GM12878 (cell line): ENCODE data around the gene HPD. TPM values are rescaled to one million over a fixed set of nuclear protein-coding genes. Genes with fewer than 3 reads are reported as not detected.
A peak's percentile ranks its signal among the peaks of the same experiment; 100 is the strongest.

Source experiments
- ATAC-seq: fragments of 200-7000 bp; cut with Tn5 transposase; 3 replicates; pipeline ENCODE4 v1.9.1; 2020; ENCODE audit warnings: mild to moderate bottlenecking, moderate library complexity
- BruUV-seq: library from RNA; stranded (reverse); fragments of 400-500 nt; replicated peaks from 2 replicates; lab custom pipeline; 2021; lab: Mats Ljungman, UMichigan
- CTCF ChIA-PET: fragments of 300-600 bp; sonication (Branson Sonifier 250); formaldehyde crosslinking; extraction: SDS; loops from one replicate; lab custom pipeline; 2021; ENCODE audit warnings: inconsistent platforms; lab: Yijun Ruan, JAX
- POLR2A ChIA-PET: fragments of 350-600 bp; formaldehyde crosslinking; extraction: SDS; loops from one replicate; lab custom pipeline; 2021; ENCODE audit warnings: inconsistent platforms; lab: Charles Lee
- RAD21 ChIA-PET: fragments of 300-600 bp; sonication (Branson Sonifier 250); formaldehyde crosslinking; loops from one replicate; lab custom pipeline; 2023; ENCODE audit warnings: antibody characterized with exemption; ENCODE audit not compliant: unreplicated experiment; lab: Charles Lee
- SMC1A ChIA-PET: fragments of 300-600 bp; sonication (Branson Sonifier 250); formaldehyde crosslinking; loops from one replicate; lab custom pipeline; 2023; ENCODE audit not compliant: unreplicated experiment, uncharacterized antibody; lab: Charles Lee
- DNase-seq: peaks from one replicate; pipeline ENCODE4 v3.0.0-alpha.2; 2011; ENCODE audit warnings: low read depth, low spot score
- FAIRE-seq: peaks from 3 replicates; lab custom pipeline; 2011; peaks lifted over from hg19 to GRCh38; lab: Jason Lieb, UNC
- H2AFZ ChIP-seq: 2 replicates; pipeline ENCODE4 v1.6.0; 2011; ENCODE audit warnings: low read depth, low read length, control low read depth; ENCODE audit not compliant: control insufficient read depth
- H3K27ac ChIP-seq: 2 replicates; pipeline ENCODE4 v1.5.1; 2011; ENCODE audit warnings: control low read depth; ENCODE audit not compliant: control insufficient read depth, insufficient read depth
- H3K27me3 ChIP-seq, 2 experiments: replicated peaks in 1 of 2; 2 replicates each; pipeline versions ENCODE4 v1.6.0 to v1.6.1; 2011; ENCODE audit warnings: low read length in 1 of 2; ENCODE audit not compliant: control insufficient read depth in 2 of 2, insufficient read depth in 2 of 2
- H3K36me3 ChIP-seq, 2 experiments: 2 replicates each; pipeline ENCODE4 v1.5.1; 2011; ENCODE audit warnings: low read length in 1 of 2; ENCODE audit not compliant: control insufficient read depth in 2 of 2, insufficient read depth in 2 of 2
- H3K4me1 ChIP-seq: 2 replicates; pipeline ENCODE4 v1.6.1; 2011; ENCODE audit warnings: mild to moderate bottlenecking, low read length, moderate library complexity, mixed read lengths; ENCODE audit not compliant: control insufficient read depth, insufficient read depth
- H3K4me2 ChIP-seq: 2 replicates; pipeline ENCODE4 v1.6.0; 2011; ENCODE audit warnings: control low read depth; ENCODE audit not compliant: control insufficient read depth, insufficient read depth
- H3K4me3 ChIP-seq: fragments of 200-600 bp; sonication (generic); 2 replicates; pipeline ENCODE4 v1.5.1; 2016
- H3K79me2 ChIP-seq: 2 replicates; pipeline ENCODE4 v1.6.0; 2011; ENCODE audit warnings: low read length; ENCODE audit not compliant: control insufficient read depth, insufficient read depth
- H3K9ac ChIP-seq: 2 replicates; pipeline ENCODE4 v1.8.0; 2011; ENCODE audit warnings: low read length, control low read depth, mixed read lengths; ENCODE audit not compliant: control insufficient read depth, insufficient read depth
- H3K9me3 ChIP-seq: replicated peaks from 3 replicates; pipeline ENCODE4 v1.5.1; 2011; ENCODE audit warnings: mild to moderate bottlenecking, low read length; ENCODE audit not compliant: control insufficient read depth, insufficient read depth
- H4K20me1 ChIP-seq: 2 replicates; pipeline ENCODE4 v1.6.0; 2011; ENCODE audit not compliant: control insufficient read depth, insufficient read depth
- CBFB ChIP-seq: IDR thresholded peaks from 2 replicates; pipeline ENCODE4 v1.6.1; 2016; ENCODE audit warnings: antibody characterized with exemption, low read depth
- ELK1 ChIP-seq: IDR thresholded peaks from 2 replicates; pipeline ENCODE4 v1.6.1; 2012; ENCODE audit warnings: low read depth, low read length, improper control_type of control experiment
- KLF5 ChIP-seq: fragments of 450-650 bp; IDR thresholded peaks from 2 replicates; pipeline ENCODE4 v1.6.1; 2014; ENCODE audit warnings: mild to moderate bottlenecking; ENCODE audit not compliant: partially characterized antibody
- PAX5 ChIP-seq: IDR thresholded peaks from 2 replicates; pipeline ENCODE4 v1.6.1; 2011; ENCODE audit warnings: low read depth, low read length, borderline replicate concordance
- POLR2AphosphoS5 ChIP-seq: IDR thresholded peaks from 2 replicates; pipeline ENCODE4 v1.6.1; 2011; ENCODE audit warnings: mild to moderate bottlenecking, low read length, inconsistent platforms
- POU2F2 ChIP-seq: IDR thresholded peaks from 3 replicates; pipeline ENCODE4 v1.6.1; 2011; ENCODE audit warnings: low read depth, mild to moderate bottlenecking, low read length, borderline replicate concordance
- SMAD5 ChIP-seq: IDR thresholded peaks from 2 replicates; pipeline ENCODE4 v1.6.1; 2016; ENCODE audit warnings: antibody characterized with exemption, low read depth
- SMARCA5 ChIP-seq: fragments of 450-650 bp; IDR thresholded peaks from 2 replicates; pipeline ENCODE4 v1.6.1; 2017; ENCODE audit warnings: mild to moderate bottlenecking
- TCF12 ChIP-seq: IDR thresholded peaks from 2 replicates; pipeline ENCODE4 v1.6.1; 2011; ENCODE audit warnings: low read depth, mild to moderate bottlenecking, low read length
- ZNF592 ChIP-seq: fragments of 450-650 bp; IDR thresholded peaks from 2 replicates; pipeline ENCODE4 v1.6.1; 2017; ENCODE audit warnings: mild to moderate bottlenecking, moderate library complexity
- ZNF687 ChIP-seq: fragments of 450-650 bp; IDR thresholded peaks from 2 replicates; pipeline ENCODE4 v1.6.1; 2017; ENCODE audit warnings: mild to moderate bottlenecking, moderate library complexity
- WGBS: methylation state at CpG from one replicate; pipeline ENCODE4 v1.1.6; 2016; ENCODE audit warnings: low lambda C conversion rate; ENCODE audit not compliant: insufficient replicate concordance, insufficient coverage; ENCODE audit errors: missing lambda C conversion rate; 5-methylcytosine and 5-hydroxymethylcytosine counted together
- in situ Hi-C: fragments of 300-500 bp; cut with MboI; formaldehyde crosslinking; loops from 9 replicates; pipeline ENCODE4 v1.14.3; 2018; ENCODE audit warnings: mixed read lengths
- intact Hi-C: fragments of 100-400 bp; cut with micrococcal nuclease; formaldehyde crosslinking; loops from one replicate; pipeline ENCODE4 v1.14.2; 2022; ENCODE audit not compliant: unreplicated experiment
- polyA plus RNA-seq, 11 experiments: library from polyadenylated mRNA; depleted of rRNA in 4 of 11; unstranded in 6 of 11; stranded (reverse) in 5 of 11; fragments of >200 nt; fragmentation: Nextera tagmentation in 4 of 11; fragmentation: Illumina TruSeq in 1 of 11; extraction: Ambion mirVana in 4 of 11; extraction: Trizol in 1 of 11; gene quantifications; 1 replicate in 1 of 11; 2 replicates in 10 of 11; pipeline versions ENCODE4 v1.2.1 to v1.2.3, GENCODE V29; 2011 to 2016; ENCODE audit warnings: inconsistent platforms in 2 of 11, missing spikeins in 2 of 11, low read depth in 1 of 11
- total RNA-seq, 4 experiments: library from RNA; depleted of rRNA in 3 of 4; stranded (reverse); fragments of >200 nt in 3 of 4; fragmentation: Illumina TruSeq in 1 of 4; extraction: Trizol in 1 of 4; gene quantifications; 2 replicates each; pipeline versions ENCODE4 v1.2.1 to v1.2.3, GENCODE V29; 2013 to 2021

Gene HPD
- total and polyA plus RNA-seq, 10 of the 15 experiments (the other 5 are each of a cell fraction or from before 2014, with no cell fraction given), result 0.04 to 0.69 (median 0.28) TPM; not detected in 7

- ChIA-PET POLR2A (interaction anchor here (0.7 to 7.9 kb wide), 8 partner anchors 10 to 82 kb away, joined by 4 to 155 read pairs (median 16); partner anchors contain the start of genes SETD1B and TMEM120B), SMC1A (interaction anchor here (1.1 to 10.5 kb wide), 15 partner anchors 10 to 373 kb away, joined by 3 to 226 read pairs (median 9); partner anchors contain the start of genes PSMD9 and SETD1B), RAD21 (interaction anchor here (0.6 to 11.7 kb wide), 17 partner anchors 13 to 441 kb away, joined by 3 to 395 read pairs (median 10); partner anchors contain the start of genes ANAPC5, ORAI1, PSMD9 and SETD1B), CTCF (interaction anchor here (0.6 to 16.2 kb wide), 24 partner anchors 14 to 369 kb away, joined by 3 to 565 read pairs (median 12); partner anchors contain the start of genes CFAP251, PSMD9, SETD1B and TMEM120B)
- Histone ChIP-seq H3K27ac (peak within 1 kb of the TSS; percentile 75), H3K9ac (peak within 1 kb of the TSS; percentile 83), H3K4me3 (peak within 1 kb of the TSS; percentile 97), H2AFZ (peak within 1 kb of the TSS; percentile 73), H3K79me2 (peaks cover 57% of the 10 kb centered on the region), H3K4me2 (peak within 1 kb of the TSS; percentile 93), H4K20me1 (no peaks in the 10 kb centered on the region; the same call in 1 of the 2 replicates), H3K9me3 (no peaks in the 10 kb centered on the region), H3K27me3 (no peaks in the 10 kb centered on the region), H3K36me3 (peaks cover 4 to 10% of the 10 kb centered on the region in 2 experiments; a peak in 2 of 4 replicates), H3K4me1 (peaks cover 44% of the 10 kb centered on the region)
- BruUV-seq, result no TSS peak
- no peak for DNase-seq
- in situ Hi-C loops, result loop anchor here (5.0 kb wide), 1 partner anchor 101 kb away; no protein-coding TSS in a partner anchor
- no peak for FAIRE-seq
- WGBS, result under 1% methylated on average over 24 of the region's 36 CpGs
- intact Hi-C loops, result no loop called here
- ATAC-seq, result peak; percentile 52
- TF ChIP-seq KLF5, result peak; percentile 50
- TF ChIP-seq ZNF687, result peak; percentile 18; the same call in 1 of the 2 replicates
- 0 out of 2 replicates have a peak, but pooled peaks have one; percentile 12 for TF ChIP-seq SMAD5
- TF ChIP-seq POLR2AphosphoS5, result peak; percentile 46; the same call in 1 of the 2 replicates
- no peak for TF ChIP-seq CBFB
- TF ChIP-seq PAX5, result peak; percentile 31; the same call in 1 of the 2 replicates
- 0 out of 2 replicates have a peak, but pooled peaks have one; percentile 26 for TF ChIP-seq ELK1
- peak; percentile 95 for TF ChIP-seq SMARCA5
- TF ChIP-seq TCF12, result 0 out of 2 replicates have a peak, but pooled peaks have one; percentile 41
- TF ChIP-seq POU2F2, result peak; percentile 47; the same call in 2 of the 3 replicates
- no peak for TF ChIP-seq ZNF592
These were observed 65.2 kb downstream of the HPD start, which contains the start of gene RHOF for GRCh38 chr12:121793440-121793837. RHOF (minus strand) TSS chr12:121793688; CDS start chr12:121793633, 55 bp downstream.
